ENCODE results near the gene ANKHD1.
"Not testable (repeated sequence)": the region's sequence is repeated elsewhere in the genome, so short reads cannot be mapped to it uniquely, and the experiment has no call there.

- TF ChIP-seq POLR2A (IDR thresholded peaks at IDR 0.05; ENCODE audit: low read length); GATA1 (IDR thresholded peaks at IDR 0.05; ENCODE audit: low read depth, low read length): not testable (repeated sequence)
Measured at GRCh38 chr5:140457368-140457767, 55.7 kb downstream of the ANKHD1 start.

Data from erythroblast (primary cell).